HepG2 (cell line): ENCODE data around the gene CYTH1. TPM values are rescaled to one million over a fixed set of nuclear protein-coding genes. Genes with fewer than 3 reads are reported as not detected.

ENCODE experiments used
- CAMTA2 ChIP-seq: sonication (generic); formaldehyde crosslinking; IDR thresholded peaks from 2 replicates; pipeline ENCODE4 v1.4.0; 2020; ENCODE audit warnings: mild to moderate bottlenecking, missing genetic modification reagents, borderline replicate concordance
- CBX1 ChIP-seq: IDR thresholded peaks from one replicate; pipeline ENCODE4 v1.6.1; 2016; ENCODE audit warnings: antibody characterized with exemption, low read depth
- CCAR2 ChIP-seq: fragments of 200-400 bp; formaldehyde crosslinking; optimal IDR thresholded peaks from 2 replicates; pipeline ENCODE3; 2018; ENCODE audit warnings: low read depth, mild to moderate bottlenecking, low read length, moderate library complexity
- FIP1L1 ChIP-seq: fragments of 200-400 bp; formaldehyde crosslinking; IDR thresholded peaks from 2 replicates; pipeline ENCODE4 v1.6.1; 2018; ENCODE audit warnings: low read depth, mild to moderate bottlenecking, low read length, moderate library complexity, borderline replicate concordance; ENCODE audit not compliant: insufficient read depth
- MXD4 ChIP-seq: IDR thresholded peaks from 2 replicates; pipeline ENCODE4 v1.6.1; 2016; ENCODE audit warnings: mild to moderate bottlenecking, missing biosample characterization, missing genetic modification reagents
- RARG ChIP-seq: sonication (generic); formaldehyde crosslinking; IDR thresholded peaks from 2 replicates; pipeline ENCODE4 v1.4.0; 2020; ENCODE audit warnings: low read depth, mild to moderate bottlenecking, missing genetic modification reagents
- RXRB ChIP-seq: IDR thresholded peaks from 2 replicates; pipeline ENCODE4 v1.6.1; 2016; ENCODE audit warnings: borderline replicate concordance, missing genetic modification reagents, missing compliant biosample characterization
- THYN1 ChIP-seq: sonication (generic); formaldehyde crosslinking; IDR thresholded peaks from 2 replicates; pipeline ENCODE4 v1.8.1; 2023; ENCODE audit warnings: low read depth, mild to moderate bottlenecking, moderate library complexity, missing genetic modification reagents, borderline replicate concordance
- ZNF232 ChIP-seq: sonication (generic); formaldehyde crosslinking; IDR thresholded peaks from 2 replicates; pipeline ENCODE4 v1.4.0; 2020; ENCODE audit warnings: missing genetic modification reagents, borderline replicate concordance
- ZNF569 ChIP-seq: sonication (generic); formaldehyde crosslinking; IDR thresholded peaks from 2 replicates; pipeline ENCODE4 v1.5.0; 2020; ENCODE audit warnings: mild to moderate bottlenecking, missing genetic modification reagents, moderate library complexity, borderline replicate concordance
- ZNF598 ChIP-seq: sonication (generic); formaldehyde crosslinking; IDR thresholded peaks from 2 replicates; pipeline ENCODE4 v1.5.1; 2020; ENCODE audit warnings: mild to moderate bottlenecking, missing genetic modification reagents, borderline replicate concordance
- ZNF724P ChIP-seq: sonication (generic); formaldehyde crosslinking; IDR thresholded peaks from 2 replicates; pipeline ENCODE4 v1.8.0; 2022; ENCODE audit warnings: missing genetic modification reagents, borderline replicate concordance
- polyA plus RNA-seq, 8 experiments: library from polyadenylated mRNA; depleted of rRNA in 3 of 8; stranded (reverse) in 7 of 8; unstranded in 1 of 8; fragments of >200 nt; fragmentation: Illumina TruSeq in 4 of 8; extraction: Trizol in 4 of 8; gene quantifications; 2 replicates each; pipeline versions ENCODE4 v1.2.1 to v1.2.3, GENCODE V29; 2011 to 2016; ENCODE audit warnings: low read depth in 4 of 8, missing spikeins in 1 of 8, mixed read lengths in 1 of 8; ENCODE audit not compliant: insufficient read depth in 1 of 8
- total RNA-seq, 5 experiments: library from RNA; depleted of rRNA; stranded (reverse); fragments of >200 nt; fragmentation: Illumina TruSeq; extraction: Trizol; gene quantifications; 2 replicates each; pipeline ENCODE4 v1.2.3, GENCODE V29; 2016; ENCODE audit warnings: low read depth in 1 of 5
- TF ChIP-seq, protein P1 (sequence below): sonication (generic); formaldehyde crosslinking; IDR thresholded peaks from 2 replicates; pipeline ENCODE4 v1.8.0; 2022; ENCODE audit warnings: missing genetic modification reagents, mild to moderate bottlenecking, borderline replicate concordance
- TF ChIP-seq, protein P2 (sequence below): sonication (generic); formaldehyde crosslinking; IDR thresholded peaks from 2 replicates; pipeline ENCODE4 v1.5.0; 2020; ENCODE audit warnings: missing genetic modification reagents, mild to moderate bottlenecking, borderline replicate concordance
- TF ChIP-seq, protein P3 (sequence below): sonication (generic); formaldehyde crosslinking; conservative IDR thresholded peaks from 2 replicates; pipeline ENCODE4 v1.8.0; 2022; ENCODE audit warnings: low read depth, missing genetic modification reagents
- TF ChIP-seq, protein P4 (sequence below): sonication (generic); formaldehyde crosslinking; conservative IDR thresholded peaks from 2 replicates; pipeline ENCODE4 v1.5.0; 2020; ENCODE audit warnings: missing genetic modification reagents
- TF ChIP-seq, protein P5 (sequence below): IDR thresholded peaks from 2 replicates; pipeline ENCODE4 v1.6.1; 2012; ENCODE audit warnings: inconsistent platforms
- TF ChIP-seq, protein P6 (sequence below): sonication (generic); formaldehyde crosslinking; IDR thresholded peaks from 2 replicates; pipeline ENCODE4 v1.8.0; 2022; ENCODE audit warnings: low read depth, missing genetic modification reagents
- TF ChIP-seq, protein P7 (sequence below): sonication (generic); formaldehyde crosslinking; IDR thresholded peaks from 2 replicates; pipeline ENCODE4 v1.5.1; 2020; ENCODE audit warnings: mild to moderate bottlenecking, missing genetic modification reagents, moderate library complexity

Gene CYTH1
- total and polyA plus RNA-seq, 2 of the 13 experiments (the other 11 are each of a cell fraction or from before 2014, with no cell fraction given), result 20.1 to 48.9 TPM

DNA sequence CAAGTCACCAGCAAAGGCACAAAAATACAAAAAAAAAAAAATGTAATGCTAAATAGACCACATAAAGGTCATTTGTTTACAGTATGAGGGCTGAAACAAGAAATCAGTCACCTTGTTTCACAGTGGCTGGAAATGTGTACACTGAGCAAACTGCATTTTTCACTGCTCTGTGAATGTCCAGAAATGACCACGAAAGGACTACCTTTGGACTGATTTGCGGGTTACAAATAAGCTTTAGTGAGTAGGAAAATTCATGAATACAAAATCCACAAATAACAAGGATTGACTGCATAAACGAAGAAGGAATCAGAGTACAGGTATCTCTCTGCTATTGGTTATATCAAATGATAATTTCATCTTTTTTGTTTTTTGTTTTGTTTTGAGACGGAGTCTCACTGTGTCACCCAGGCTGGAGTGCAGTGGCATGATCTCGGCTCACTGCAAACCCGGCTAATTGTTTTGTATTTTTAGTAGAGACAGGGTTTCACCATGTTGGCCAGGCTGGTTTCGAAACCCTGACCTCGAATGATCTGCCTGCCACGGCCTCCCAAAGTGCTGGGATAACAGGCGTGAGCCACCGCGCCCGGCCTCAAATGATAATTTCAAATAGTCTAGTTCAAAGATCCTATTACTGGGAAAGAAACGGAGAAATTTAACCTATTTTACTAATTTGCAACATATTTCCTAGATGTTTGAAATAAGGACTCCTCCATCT is 30.5 kb downstream of the CYTH1 start (continued):
- TF ChIP-seq ZNF598 (no peak), CAMTA2 (CRISPR knock-in tag) (no peak), ZNF232 (CRISPR knock-in tag) (0 out of 2 replicates have a peak, but pooled peaks have one; percentile 37), CCAR2 (no peak), RARG (CRISPR knock-in tag) (no peak), THYN1 (CRISPR knock-in tag) (no peak), ZNF569 (CRISPR knock-in tag) (no peak), RXRB (CRISPR knock-in tag) (peak; percentile 81), CBX1 (no peak), MXD4 (CRISPR knock-in tag) (0 out of 2 replicates have a peak, but pooled peaks have one; percentile 14), ZNF724P (no peak), FIP1L1 (no peak)
- TF ChIP-seq, protein P1, sequence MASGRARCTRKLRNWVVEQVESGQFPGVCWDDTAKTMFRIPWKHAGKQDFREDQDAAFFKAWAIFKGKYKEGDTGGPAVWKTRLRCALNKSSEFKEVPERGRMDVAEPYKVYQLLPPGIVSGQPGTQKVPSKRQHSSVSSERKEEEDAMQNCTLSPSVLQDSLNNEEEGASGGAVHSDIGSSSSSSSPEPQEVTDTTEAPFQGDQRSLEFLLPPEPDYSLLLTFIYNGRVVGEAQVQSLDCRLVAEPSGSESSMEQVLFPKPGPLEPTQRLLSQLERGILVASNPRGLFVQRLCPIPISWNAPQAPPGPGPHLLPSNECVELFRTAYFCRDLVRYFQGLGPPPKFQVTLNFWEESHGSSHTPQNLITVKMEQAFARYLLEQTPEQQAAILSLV (CRISPR knock-in tag), result no peak
- TF ChIP-seq, protein P2, sequence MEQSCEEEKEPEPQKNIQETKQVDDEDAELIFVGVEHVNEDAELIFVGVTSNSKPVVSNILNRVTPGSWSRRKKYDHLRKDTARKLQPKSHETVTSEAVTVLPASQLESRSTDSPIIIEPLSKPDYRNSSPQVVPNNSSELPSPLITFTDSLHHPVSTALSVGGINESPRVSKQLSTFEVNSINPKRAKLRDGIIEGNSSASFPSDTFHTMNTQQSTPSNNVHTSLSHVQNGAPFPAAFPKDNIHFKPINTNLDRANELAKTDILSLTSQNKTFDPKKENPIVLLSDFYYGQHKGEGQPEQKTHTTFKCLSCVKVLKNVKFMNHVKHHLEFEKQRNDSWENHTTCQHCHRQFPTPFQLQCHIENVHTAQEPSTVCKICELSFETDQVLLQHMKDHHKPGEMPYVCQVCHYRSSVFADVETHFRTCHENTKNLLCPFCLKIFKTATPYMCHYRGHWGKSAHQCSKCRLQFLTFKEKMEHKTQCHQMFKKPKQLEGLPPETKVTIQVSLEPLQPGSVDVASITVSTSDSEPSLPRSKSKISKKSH (CRISPR knock-in tag), result no peak
- TF ChIP-seq, protein P3, sequence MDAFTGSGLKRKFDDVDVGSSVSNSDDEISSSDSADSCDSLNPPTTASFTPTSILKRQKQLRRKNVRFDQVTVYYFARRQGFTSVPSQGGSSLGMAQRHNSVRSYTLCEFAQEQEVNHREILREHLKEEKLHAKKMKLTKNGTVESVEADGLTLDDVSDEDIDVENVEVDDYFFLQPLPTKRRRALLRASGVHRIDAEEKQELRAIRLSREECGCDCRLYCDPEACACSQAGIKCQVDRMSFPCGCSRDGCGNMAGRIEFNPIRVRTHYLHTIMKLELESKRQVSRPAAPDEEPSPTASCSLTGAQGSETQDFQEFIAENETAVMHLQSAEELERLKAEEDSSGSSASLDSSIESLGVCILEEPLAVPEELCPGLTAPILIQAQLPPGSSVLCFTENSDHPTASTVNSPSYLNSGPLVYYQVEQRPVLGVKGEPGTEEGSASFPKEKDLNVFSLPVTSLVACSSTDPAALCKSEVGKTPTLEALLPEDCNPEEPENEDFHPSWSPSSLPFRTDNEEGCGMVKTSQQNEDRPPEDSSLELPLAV (CRISPR knock-in tag), result no peak
- TF ChIP-seq, protein P4, sequence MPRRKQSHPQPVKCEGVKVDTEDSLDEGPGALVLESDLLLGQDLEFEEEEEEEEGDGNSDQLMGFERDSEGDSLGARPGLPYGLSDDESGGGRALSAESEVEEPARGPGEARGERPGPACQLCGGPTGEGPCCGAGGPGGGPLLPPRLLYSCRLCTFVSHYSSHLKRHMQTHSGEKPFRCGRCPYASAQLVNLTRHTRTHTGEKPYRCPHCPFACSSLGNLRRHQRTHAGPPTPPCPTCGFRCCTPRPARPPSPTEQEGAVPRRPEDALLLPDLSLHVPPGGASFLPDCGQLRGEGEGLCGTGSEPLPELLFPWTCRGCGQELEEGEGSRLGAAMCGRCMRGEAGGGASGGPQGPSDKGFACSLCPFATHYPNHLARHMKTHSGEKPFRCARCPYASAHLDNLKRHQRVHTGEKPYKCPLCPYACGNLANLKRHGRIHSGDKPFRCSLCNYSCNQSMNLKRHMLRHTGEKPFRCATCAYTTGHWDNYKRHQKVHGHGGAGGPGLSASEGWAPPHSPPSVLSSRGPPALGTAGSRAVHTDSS (CRISPR knock-in tag), result no peak
- TF ChIP-seq, protein P5, sequence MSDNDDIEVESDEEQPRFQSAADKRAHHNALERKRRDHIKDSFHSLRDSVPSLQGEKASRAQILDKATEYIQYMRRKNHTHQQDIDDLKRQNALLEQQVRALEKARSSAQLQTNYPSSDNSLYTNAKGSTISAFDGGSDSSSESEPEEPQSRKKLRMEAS, result no peak; the same call in 1 of the 2 replicates
- TF ChIP-seq, protein P6, sequence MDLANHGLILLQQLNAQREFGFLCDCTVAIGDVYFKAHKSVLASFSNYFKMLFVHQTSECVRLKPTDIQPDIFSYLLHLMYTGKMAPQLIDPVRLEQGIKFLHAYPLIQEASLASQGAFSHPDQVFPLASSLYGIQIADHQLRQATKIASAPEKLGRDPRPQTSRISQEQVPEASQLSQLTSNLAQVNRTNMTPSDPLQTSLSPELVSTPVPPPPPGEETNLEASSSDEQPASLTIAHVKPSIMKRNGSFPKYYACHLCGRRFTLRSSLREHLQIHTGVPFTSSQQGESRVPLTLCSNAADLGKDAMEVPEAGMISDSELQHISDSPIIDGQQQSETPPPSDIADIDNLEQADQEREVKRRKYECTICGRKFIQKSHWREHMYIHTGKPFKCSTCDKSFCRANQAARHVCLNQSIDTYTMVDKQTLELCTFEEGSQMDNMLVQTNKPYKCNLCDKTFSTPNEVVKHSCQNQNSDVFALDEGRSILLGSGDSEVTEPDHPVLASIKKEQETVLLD (CRISPR knock-in tag), result no peak
- TF ChIP-seq, protein P7, sequence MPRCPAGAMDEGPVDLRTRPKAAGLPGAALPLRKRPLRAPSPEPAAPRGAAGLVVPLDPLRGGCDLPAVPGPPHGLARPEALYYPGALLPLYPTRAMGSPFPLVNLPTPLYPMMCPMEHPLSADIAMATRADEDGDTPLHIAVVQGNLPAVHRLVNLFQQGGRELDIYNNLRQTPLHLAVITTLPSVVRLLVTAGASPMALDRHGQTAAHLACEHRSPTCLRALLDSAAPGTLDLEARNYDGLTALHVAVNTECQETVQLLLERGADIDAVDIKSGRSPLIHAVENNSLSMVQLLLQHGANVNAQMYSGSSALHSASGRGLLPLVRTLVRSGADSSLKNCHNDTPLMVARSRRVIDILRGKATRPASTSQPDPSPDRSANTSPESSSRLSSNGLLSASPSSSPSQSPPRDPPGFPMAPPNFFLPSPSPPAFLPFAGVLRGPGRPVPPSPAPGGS (CRISPR knock-in tag), result no peak
